Embryonic facial prominence (tissue), 1 donor: Measurements from ENCODE around the gene LRPAP1.
"Not testable (repeated sequence)": the region's sequence is repeated elsewhere in the genome, so short reads cannot be mapped to it uniquely, and the experiment has no call there.

ENCODE experiments used
- DNase-seq: peaks from one replicate; pipeline ENCODE4 v3.0.0-alpha.2; 2016; ENCODE audit errors: extremely low spot score

Gene LRPAP1

GRCh38 chr4:3461515-3462291, 70.5 kb downstream of the LRPAP1 start:
- no peak for DNase-seq

- no peak for DNase-seq
Measured at GRCh38 chr4:3460926-3461325, 71.3 kb downstream of the LRPAP1 start.

- DNase-seq, result not testable (repeated sequence)
Measured at GRCh38 chr4:3459156-3459555, 73.1 kb downstream of the LRPAP1 start.

- no peak for DNase-seq
Measured at GRCh38 chr4:3458371-3458770, 73.9 kb downstream of the LRPAP1 start.

GRCh38 chr4:3455596-3455995, 76.6 kb downstream of the LRPAP1 start:
- DNase-seq, result not testable (repeated sequence)
